Measurements from ENCODE around the gene NACC1.

GRCh38 chr19:13083008-13083404 is 35.1 kb upstream of the NACC1 start:
- TF ChIP-seq CTCF (IDR thresholded peaks at IDR 0.05; ENCODE audit: low read depth, low read length): no peak
- no peak for TF ChIP-seq POLR2A (IDR thresholded peaks at IDR 0.05; ENCODE audit: extremely low read depth, insufficient read length)
- no peak for TF ChIP-seq MYC (IDR thresholded peaks at IDR 0.05; ENCODE audit: low read depth, low read length)
- no peak for TF ChIP-seq MAX (IDR thresholded peaks at IDR 0.05; ENCODE audit: low read depth, low read length)

Data from NB4 (cell line).